Sigmoid colon (tissue), 7 donors: ENCODE results near the gene AIPL1. TPM values are rescaled to one million over a fixed set of nuclear protein-coding genes. Genes with fewer than 3 reads are reported as not detected.

Experiments
- DNase-seq: peaks from one replicate; pipeline ENCODE4 v3.0.0-alpha.2; 2019
- H3K27ac ChIP-seq, 4 donors: fragments of 200-600 bp; sonication (generic); one replicate each; pipeline ENCODE4 v1.5.1; 2016 to 2019; ENCODE audit warnings: mild to moderate bottlenecking in 1 of 4
- H3K27me3 ChIP-seq, 3 donors: fragments of 200-600 bp; sonication (generic); one replicate each; pipeline ENCODE4 v1.5.1; 2019; ENCODE audit warnings: mild to moderate bottlenecking in 1 of 3
- H3K36me3 ChIP-seq, 4 donors: fragments of 200-600 bp; sonication (generic); one replicate each; pipeline ENCODE4 v1.5.1; 2016 to 2019
- H3K4me1 ChIP-seq, 4 donors: fragments of 200-600 bp; sonication (generic); one replicate each; pipeline ENCODE4 v1.5.1; 2017 to 2019
- H3K4me3 ChIP-seq, 4 donors: fragments of 200-600 bp; sonication (generic); one replicate each; pipeline ENCODE4 v1.5.1; 2017 to 2019; ENCODE audit warnings: mild to moderate bottlenecking in 2 of 4, moderate library complexity in 1 of 4
- H3K9me3 ChIP-seq, 4 donors: fragments of 200-600 bp in 3 of 4; sonication (generic) in 3 of 4; one replicate each; pipeline versions ENCODE4 v1.5.1 to v1.6.1; 2013 to 2019
- CTCF ChIP-seq, 4 experiments: fragments of 450-650 bp in 3 of 4; fragments of 200-600 bp in 1 of 4; IDR thresholded peaks; one replicate each; pipeline ENCODE4 v1.5.1; 2016 to 2019; ENCODE audit warnings: antibody characterized with exemption in 4 of 4, mild to moderate bottlenecking in 3 of 4, moderate library complexity in 2 of 4
- EP300 ChIP-seq, 4 donors: sonication (generic); formaldehyde crosslinking; IDR thresholded peaks; one replicate each; pipeline ENCODE4 v1.6.1; 2017; ENCODE audit warnings: antibody characterized with exemption in 4 of 4
- POLR2A ChIP-seq, 2 donors: fragments of 450-650 bp; IDR thresholded peaks; one replicate each; pipeline ENCODE4 v1.6.1; 2016; ENCODE audit warnings: antibody characterized with exemption in 2 of 2, mild to moderate bottlenecking in 2 of 2, moderate library complexity in 2 of 2
- POLR2AphosphoS5 ChIP-seq, 4 donors: sonication (generic); formaldehyde crosslinking; IDR thresholded peaks; one replicate each; pipeline ENCODE4 v1.6.1; 2017; ENCODE audit warnings: antibody characterized with exemption in 4 of 4
- WGBS, 2 donors: extraction: QIAGEN DNeasy Blood & Tissue Kit; methylation state at CpG; one replicate each; pipeline ENCODE4 v1.1.7; 2013; 5-methylcytosine and 5-hydroxymethylcytosine counted together
- intact Hi-C: fragments of 100-400 bp; cut with DNase I; formaldehyde crosslinking; loops from one replicate; pipeline ENCODE4 v1.15.1; 2023
- polyA plus RNA-seq, 3 donors: library from polyadenylated mRNA; stranded (reverse); fragments of 200-250 nt; gene quantifications; one replicate each; pipeline ENCODE4 v1.2.3, GENCODE V29; 2013
- total RNA-seq, 4 donors: library from RNA; depleted of rRNA; stranded (reverse); fragments of >200 nt; gene quantifications; one replicate each; pipeline ENCODE4 v1.1.0, GENCODE V29; 2016
- donor health status: healthy with polysubstance abuse.
- donor health status: Bipolar disorder and iron deficiency.
- donor health status: healthy.

AIPL1 gene
- total and polyA plus RNA-seq, 7 donors = not detected

- H3K4me1 ChIP-seq = no peaks in the 10 kb centered on the region
- H3K9me3 ChIP-seq = no peaks in the 10 kb centered on the region
- no peak overlapping the region for H3K4me3 ChIP-seq
- no peak for TF ChIP-seq EP300 (IDR thresholded peaks at IDR 0.05)
- TF ChIP-seq POLR2AphosphoS5 (IDR thresholded peaks at IDR 0.05) = no peak
- no peak for TF ChIP-seq CTCF (IDR thresholded peaks at IDR 0.05)
- TF ChIP-seq POLR2A (IDR thresholded peaks at IDR 0.05) = no peak
- H3K36me3 ChIP-seq = no peaks in the 10 kb centered on the region
- intact Hi-C loops = loop anchor here (5.0 kb wide), 1 partner anchor 851 kb away; no protein-coding TSS in a partner anchor
- 28 to 61% methylated on average over 3 of the region's 3 CpGs for WGBS, 2 donors
- no peak overlapping the region for H3K27ac ChIP-seq
- no peak for DNase-seq
- H3K27me3 ChIP-seq = peaks cover 0 to 40% (median 3%) of the 10 kb centered on the region in 3 donors
Observed at GRCh38 chr17:6437956-6438355, 3.0 kb upstream of the AIPL1 start.

- Histone ChIP-seq H3K4me1 (no peaks in the 10 kb centered on the region), H3K9me3 (no peaks in the 10 kb centered on the region), H3K27ac (no peak overlapping the region), H3K27me3 (peaks cover 0 to 40% (median 3%) of the 10 kb centered on the region in 3 donors), H3K4me3 (no peak overlapping the region), H3K36me3 (no peaks in the 10 kb centered on the region)
- 21 to 31% methylated on average over 4 of the region's 4 CpGs for WGBS, 2 donors
- TF ChIP-seq POLR2A (IDR thresholded peaks at IDR 0.05) = no peak
- TF ChIP-seq CTCF (IDR thresholded peaks at IDR 0.05) = no peak
- intact Hi-C loops = loop anchor here (5.0 kb wide), 1 partner anchor 850 kb away; no protein-coding TSS in a partner anchor
- no peak for DNase-seq
Observed at GRCh38 chr17:6437466-6437865, 2.5 kb upstream of the AIPL1 start.

GRCh38 chr17:6435968-6436367 lies 1.0 kb upstream of the AIPL1 start:
- H3K4me3 ChIP-seq = no peak overlapping the region
- H3K4me1 ChIP-seq = no peaks in the 10 kb centered on the region
- no peak overlapping the region for H3K27ac ChIP-seq
- no peak for TF ChIP-seq POLR2AphosphoS5 (IDR thresholded peaks at IDR 0.05)
- TF ChIP-seq CTCF (IDR thresholded peaks at IDR 0.05) = peak; percentile 36 to 78 (median 62)
- H3K36me3 ChIP-seq = no peaks in the 10 kb centered on the region
- H3K27me3 ChIP-seq = peaks cover 0 to 40% (median 3%) of the 10 kb centered on the region in 3 donors
- intact Hi-C loops = loop anchor here (5.0 kb wide), 1 partner anchor 849 kb away; no protein-coding TSS in a partner anchor
- WGBS, 2 donors = 15 to 21% methylated on average over 9 of the region's 9 CpGs
- peaks cover 0 to 1% (median 0%) of the 10 kb centered on the region in 4 donors for H3K9me3 ChIP-seq
- DNase-seq = no peak

- TF ChIP-seq EP300 (IDR thresholded peaks at IDR 0.05) (no peak), CTCF (IDR thresholded peaks at IDR 0.05) (peak in 1 of 4 experiments; percentile 11)
- no peak overlapping the region for H3K4me3 ChIP-seq
- intact Hi-C loops = no loop called here
Observed at GRCh38 chr17:6430769-6431168, 4.2 kb downstream of the AIPL1 start.

GRCh38 chr17:6429266-6429665 lies 5.7 kb downstream of the AIPL1 start:
- H3K4me1 ChIP-seq = no peaks in the 10 kb centered on the region
- no peaks in the 10 kb centered on the region for H3K27me3 ChIP-seq
- H3K36me3 ChIP-seq = no peaks in the 10 kb centered on the region
- TF ChIP-seq CTCF (IDR thresholded peaks at IDR 0.05) (no peak), EP300 (IDR thresholded peaks at IDR 0.05) (no peak), POLR2AphosphoS5 (IDR thresholded peaks at IDR 0.05) (no peak), POLR2A (IDR thresholded peaks at IDR 0.05) (no peak)
- H3K9me3 ChIP-seq = peaks cover 0 to 3% (median 0%) of the 10 kb centered on the region in 4 donors
- DNase-seq = no peak
- intact Hi-C loops = no loop called here
- no peak overlapping the region for H3K27ac ChIP-seq
- 85% methylated on average over 7 of the region's 7 CpGs for WGBS, 2 donors
- no peak overlapping the region for H3K4me3 ChIP-seq

More at GRCh38 chr17:6430769-6431168, 4.2 kb downstream of the AIPL1 start:
- H3K27ac ChIP-seq = no peak overlapping the region
- DNase-seq = no peak
- H3K27me3 ChIP-seq = peaks cover 0 to 7% (median 0%) of the 10 kb centered on the region in 3 donors
- peaks cover 0 to 3% (median 0%) of the 10 kb centered on the region in 4 donors for H3K9me3 ChIP-seq
- no peaks in the 10 kb centered on the region for H3K36me3 ChIP-seq
- H3K4me1 ChIP-seq = no peaks in the 10 kb centered on the region
